Mesendoderm (in vitro differentiated cells): ENCODE measurements around the gene SPRED2.

Experiments used
- DNase-seq: peaks from one replicate; pipeline ENCODE4 v3.0.0; 2013
- H2AK5ac ChIP-seq: 2 replicates; pipeline ENCODE4 v1.6.1; 2013; ENCODE audit warnings: low read length, inconsistent platforms
- H2BK120ac ChIP-seq: 2 replicates; pipeline ENCODE4 v1.6.1; 2013; ENCODE audit warnings: low read depth, mild to moderate bottlenecking, low read length, moderate library complexity, mixed read lengths
- H2BK15ac ChIP-seq: replicated peaks from 2 replicates; pipeline ENCODE4 v1.6.1; 2013; ENCODE audit warnings: low read depth, mild to moderate bottlenecking, moderate library complexity
- H2BK5ac ChIP-seq: 2 replicates; pipeline ENCODE4 v1.6.1; 2013; ENCODE audit warnings: low read length, inconsistent platforms
- H3K18ac ChIP-seq: 2 replicates; pipeline ENCODE4 v1.6.1; 2013; ENCODE audit warnings: mild to moderate bottlenecking, low read length, mixed read lengths
- H3K23ac ChIP-seq: one replicate; pipeline ENCODE4 v1.6.1; 2013; ENCODE audit warnings: low read length
- H3K27ac ChIP-seq: 2 replicates; pipeline ENCODE4 v1.5.1; 2013; ENCODE audit warnings: low read depth, mild to moderate bottlenecking, inconsistent platforms, low read length, moderate library complexity
- H3K27me3 ChIP-seq: 2 replicates; pipeline ENCODE4 v1.6.1; 2013; ENCODE audit warnings: low read length, control low read depth, mild to moderate bottlenecking, inconsistent platforms; ENCODE audit not compliant: insufficient read depth, poor library complexity
- H3K36me3 ChIP-seq: 2 replicates; pipeline ENCODE4 v1.6.1; 2013; ENCODE audit warnings: low read length, inconsistent platforms; ENCODE audit not compliant: control insufficient read depth, insufficient read depth
- H3K4ac ChIP-seq: one replicate; pipeline ENCODE4 v1.6.1; 2013; ENCODE audit warnings: low read depth, mild to moderate bottlenecking, low read length, moderate library complexity
- H3K4me1 ChIP-seq: 2 replicates; pipeline ENCODE4 v1.6.1; 2013; ENCODE audit warnings: low read depth, low read length, inconsistent platforms; ENCODE audit not compliant: control insufficient read depth
- H3K4me2 ChIP-seq: 2 replicates; pipeline ENCODE4 v1.6.1; 2013; ENCODE audit warnings: low read length
- H3K4me3 ChIP-seq: 2 replicates; pipeline ENCODE4 v1.5.1; 2013; ENCODE audit warnings: mild to moderate bottlenecking, low read length
- H3K56ac ChIP-seq: one replicate; pipeline ENCODE4 v1.6.1; 2013; ENCODE audit warnings: low read length
- H3K79me1 ChIP-seq: 2 replicates; pipeline ENCODE4 v1.6.1; 2013; ENCODE audit warnings: low read length, inconsistent platforms
- H3K79me2 ChIP-seq: 2 replicates; pipeline ENCODE4 v1.6.1; 2013; ENCODE audit warnings: mild to moderate bottlenecking, low read length; ENCODE audit not compliant: control insufficient read depth, insufficient read depth
- H3K9ac ChIP-seq: 2 replicates; pipeline ENCODE4 v1.6.1; 2013; ENCODE audit warnings: low read length, inconsistent platforms
- H4K5ac ChIP-seq: one replicate; pipeline ENCODE4 v1.6.1; 2013; ENCODE audit warnings: low read length
- H4K8ac ChIP-seq: one replicate; pipeline ENCODE4 v1.6.1; 2013; ENCODE audit warnings: low read depth, mild to moderate bottlenecking, control low read depth, low read length, moderate library complexity
- WGBS: extraction: QIAGEN DNeasy Blood & Tissue Kit; methylation state at CpG from one replicate; pipeline ENCODE4 v1.1.7; 2013; ENCODE audit warnings: low lambda C conversion rate, missing lambda C conversion rate; ENCODE audit not compliant: insufficient coverage; ENCODE audit errors: extremely low coverage; 5-methylcytosine and 5-hydroxymethylcytosine counted together

SPRED2 gene

DNA sequence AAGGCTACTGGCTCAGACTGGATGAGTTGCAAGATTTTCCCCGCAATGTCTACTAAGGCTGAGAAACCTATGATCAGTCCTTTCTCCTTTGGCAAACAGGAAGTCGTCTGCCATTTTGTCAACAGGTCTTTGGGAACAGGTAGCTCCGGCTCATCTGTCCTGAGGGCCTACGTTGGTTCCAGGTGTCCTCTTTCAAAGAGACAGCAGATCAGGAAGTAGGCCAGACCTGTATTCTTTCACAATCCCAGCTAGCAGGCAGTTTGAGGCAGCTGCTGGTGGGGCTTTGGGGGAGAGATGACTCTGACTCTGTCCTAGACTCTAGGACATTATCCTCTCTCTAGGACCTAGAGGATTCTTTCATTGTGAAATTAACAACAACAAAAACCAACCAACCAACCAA is 106.1 kb downstream of the SPRED2 start:
- Histone ChIP-seq H3K9ac (no peak overlapping the region), H3K56ac (no peak overlapping the region), H3K36me3 (no peaks in the 10 kb centered on the region), H3K18ac (no peak overlapping the region), H4K5ac (no peak overlapping the region), H2BK5ac (no peak overlapping the region), H2BK120ac (no peak overlapping the region), H3K23ac (no peak overlapping the region), H3K27me3 (no peaks in the 10 kb centered on the region), H3K4me3 (no peak overlapping the region), H2AK5ac (no peak overlapping the region), H3K4me2 (no peak overlapping the region), H3K27ac (no peak overlapping the region), H3K4ac (no peak overlapping the region), H2BK15ac (no peak overlapping the region), H3K79me2 (no peaks in the 10 kb centered on the region), H4K8ac (no peak overlapping the region), H3K79me1 (no peaks in the 10 kb centered on the region), H3K4me1 (no peaks in the 10 kb centered on the region)
- DNase-seq: peak; percentile 44
- WGBS: no CpG with 5 or more reads among the region's 4 CpGs

DNA sequence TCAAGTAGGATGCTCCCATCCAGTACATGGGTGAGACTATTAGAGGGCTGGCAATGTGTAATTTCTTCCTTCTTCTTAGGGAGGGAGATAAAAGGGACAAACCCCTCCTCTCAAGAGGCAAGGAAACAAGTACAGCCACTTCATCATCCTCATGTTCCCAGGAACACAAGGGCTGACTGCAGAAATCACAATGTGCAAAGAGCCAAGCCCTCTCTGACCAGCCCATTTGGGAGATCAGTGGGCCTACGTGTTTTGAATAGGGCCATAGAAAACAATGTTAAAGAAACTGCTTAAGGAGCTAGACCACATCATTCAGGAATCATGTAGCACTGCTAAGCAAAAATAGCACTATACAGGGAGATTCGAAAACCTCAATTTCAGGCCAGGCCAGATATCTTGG is 107.3 kb downstream of the SPRED2 start:
- H2BK15ac ChIP-seq: no peak overlapping the region
- no peak overlapping the region for H4K8ac ChIP-seq
- no peak overlapping the region for H2BK5ac ChIP-seq
- no peaks in the 10 kb centered on the region for H3K79me1 ChIP-seq
- H3K56ac ChIP-seq: no peak overlapping the region
- H3K4me1 ChIP-seq: no peaks in the 10 kb centered on the region
- H3K79me2 ChIP-seq: no peaks in the 10 kb centered on the region
- H3K27me3 ChIP-seq: no peaks in the 10 kb centered on the region
- no peak overlapping the region for H3K23ac ChIP-seq
- H3K4ac ChIP-seq: no peak overlapping the region
- no peak overlapping the region for H3K4me3 ChIP-seq
- no peak overlapping the region for H2BK120ac ChIP-seq
- no peak for DNase-seq
- H3K27ac ChIP-seq: no peak overlapping the region
- H3K4me2 ChIP-seq: no peak overlapping the region
- H4K5ac ChIP-seq: no peak overlapping the region
- no peak overlapping the region for H3K18ac ChIP-seq
- H3K9ac ChIP-seq: no peak overlapping the region
- WGBS: no CpG with 5 or more reads among the region's 2 CpGs
- H2AK5ac ChIP-seq: no peak overlapping the region
- no peaks in the 10 kb centered on the region for H3K36me3 ChIP-seq

DNA sequence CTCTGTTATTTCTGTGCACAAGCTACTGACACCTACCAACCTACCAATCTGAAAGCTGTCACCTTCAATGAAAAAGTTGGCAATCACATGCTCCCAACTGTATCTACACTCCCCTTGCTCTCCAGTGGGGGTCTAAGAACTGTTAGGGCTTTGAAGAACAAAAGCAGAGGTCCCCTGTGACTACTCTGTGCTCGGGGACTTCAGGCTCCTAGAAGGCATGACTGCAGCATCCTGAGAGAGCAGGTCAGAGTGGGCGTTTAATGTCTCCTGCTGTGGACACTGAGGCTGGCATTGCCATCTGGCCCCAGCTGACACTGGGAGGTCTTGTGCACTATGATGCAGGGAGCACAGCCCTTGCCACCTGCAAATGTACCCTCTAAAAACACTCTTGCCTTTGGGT is 111.5 kb downstream of the SPRED2 start:
- no peak overlapping the region for H2AK5ac ChIP-seq
- no peak overlapping the region for H3K23ac ChIP-seq
- H4K8ac ChIP-seq: no peak overlapping the region
- H3K9ac ChIP-seq: no peak overlapping the region
- no peaks in the 10 kb centered on the region for H3K79me2 ChIP-seq
- no peak overlapping the region for H3K4ac ChIP-seq
- H3K79me1 ChIP-seq: no peaks in the 10 kb centered on the region
- H3K27ac ChIP-seq: no peak overlapping the region
- H4K5ac ChIP-seq: no peak overlapping the region
- no peak overlapping the region for H3K18ac ChIP-seq
- no peak overlapping the region for H3K4me3 ChIP-seq
- no peaks in the 10 kb centered on the region for H3K4me1 ChIP-seq
- H3K56ac ChIP-seq: no peak overlapping the region
- no peaks in the 10 kb centered on the region for H3K36me3 ChIP-seq
- DNase-seq: no peak
- WGBS: no CpG with 5 or more reads among the region's 2 CpGs
- no peak overlapping the region for H2BK5ac ChIP-seq
- H2BK120ac ChIP-seq: no peak overlapping the region
- H3K27me3 ChIP-seq: no peaks in the 10 kb centered on the region
- no peak overlapping the region for H3K4me2 ChIP-seq
- H2BK15ac ChIP-seq: no peak overlapping the region

DNA sequence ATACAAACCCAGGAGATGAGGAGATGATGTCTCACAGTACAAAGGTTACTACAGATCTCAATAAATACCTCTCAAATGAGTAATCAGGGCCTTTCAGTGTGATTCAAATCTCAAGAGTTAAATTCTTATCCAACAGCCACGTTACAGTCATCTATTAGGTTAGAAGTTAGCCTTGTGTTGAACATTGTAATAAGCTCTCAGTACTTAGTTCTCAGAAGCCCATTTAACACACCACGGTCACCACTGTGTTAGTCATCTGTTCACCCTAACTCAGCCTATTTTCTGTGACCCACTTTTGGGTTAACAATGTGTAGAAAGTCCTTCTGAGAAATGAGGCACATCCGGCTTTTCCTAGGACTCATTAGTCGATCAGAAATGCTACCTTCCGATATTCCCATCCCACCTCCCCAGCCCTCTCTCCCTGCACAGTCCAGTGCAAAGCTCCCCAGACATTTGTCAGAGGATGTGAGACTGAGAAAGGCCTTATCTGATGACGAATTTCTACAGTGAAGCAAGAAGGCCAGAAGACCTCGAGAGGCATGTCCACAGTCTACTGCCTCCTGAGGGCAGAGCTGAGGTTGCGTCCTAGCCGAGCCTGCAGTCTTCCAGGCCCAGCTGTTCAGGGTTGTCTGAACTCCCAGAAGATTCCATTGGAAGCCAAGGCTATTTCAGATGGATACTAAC is 112.2 kb downstream of the SPRED2 start:
- H3K9ac ChIP-seq: no peak overlapping the region
- H2BK120ac ChIP-seq: no peak overlapping the region
- H2BK15ac ChIP-seq: no peak overlapping the region
- no peaks in the 10 kb centered on the region for H3K4me1 ChIP-seq
- no peaks in the 10 kb centered on the region for H3K27me3 ChIP-seq
- no peak overlapping the region for H3K4ac ChIP-seq
- no peak overlapping the region for H3K4me3 ChIP-seq
- H2BK5ac ChIP-seq: no peak overlapping the region
- no peaks in the 10 kb centered on the region for H3K79me1 ChIP-seq
- no peak overlapping the region for H4K5ac ChIP-seq
- no peak overlapping the region for H4K8ac ChIP-seq
- WGBS: no CpG with 5 or more reads among the region's 9 CpGs
- no peak overlapping the region for H3K27ac ChIP-seq
- H3K79me2 ChIP-seq: no peaks in the 10 kb centered on the region
- DNase-seq: peak; percentile 61
- H3K36me3 ChIP-seq: no peaks in the 10 kb centered on the region
- no peak overlapping the region for H2AK5ac ChIP-seq
- no peak overlapping the region for H3K56ac ChIP-seq
- H3K4me2 ChIP-seq: no peak overlapping the region
- no peak overlapping the region for H3K23ac ChIP-seq
- no peak overlapping the region for H3K18ac ChIP-seq

DNA sequence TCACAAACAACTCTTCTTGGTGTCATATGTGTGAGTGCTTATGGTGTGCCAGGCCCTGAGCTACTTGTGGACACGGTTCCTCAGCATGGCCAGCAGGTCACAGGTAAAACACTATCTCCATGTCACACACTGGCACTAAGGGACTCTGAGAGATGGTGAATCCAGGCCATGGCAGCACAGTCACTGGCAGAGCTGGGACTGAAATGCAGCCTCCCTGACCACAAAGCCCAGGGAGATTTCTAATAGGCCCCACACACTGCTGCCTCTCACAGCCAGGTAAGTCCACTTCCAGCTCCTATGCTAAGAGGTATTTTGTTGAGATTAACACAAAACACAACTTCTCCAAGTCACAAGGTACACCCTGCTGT is 112.7 kb downstream of the SPRED2 start:
- no peak overlapping the region for H3K23ac ChIP-seq
- no peak for DNase-seq
- no peak overlapping the region for H3K9ac ChIP-seq
- H3K4me2 ChIP-seq: no peak overlapping the region
- H2BK5ac ChIP-seq: no peak overlapping the region
- H3K79me2 ChIP-seq: no peaks in the 10 kb centered on the region
- H3K4me3 ChIP-seq: no peak overlapping the region
- H2BK120ac ChIP-seq: no peak overlapping the region
- H3K56ac ChIP-seq: no peak overlapping the region
- H4K8ac ChIP-seq: no peak overlapping the region
- no peak overlapping the region for H3K4ac ChIP-seq
- H3K27me3 ChIP-seq: no peaks in the 10 kb centered on the region
- H4K5ac ChIP-seq: no peak overlapping the region
- no peaks in the 10 kb centered on the region for H3K36me3 ChIP-seq
- H3K79me1 ChIP-seq: no peaks in the 10 kb centered on the region
- H3K27ac ChIP-seq: no peak overlapping the region
- no peak overlapping the region for H2AK5ac ChIP-seq
- H3K18ac ChIP-seq: no peak overlapping the region
- WGBS: no CpG with 5 or more reads among the region's 1 CpG
- H2BK15ac ChIP-seq: no peak overlapping the region
- no peaks in the 10 kb centered on the region for H3K4me1 ChIP-seq

DNA sequence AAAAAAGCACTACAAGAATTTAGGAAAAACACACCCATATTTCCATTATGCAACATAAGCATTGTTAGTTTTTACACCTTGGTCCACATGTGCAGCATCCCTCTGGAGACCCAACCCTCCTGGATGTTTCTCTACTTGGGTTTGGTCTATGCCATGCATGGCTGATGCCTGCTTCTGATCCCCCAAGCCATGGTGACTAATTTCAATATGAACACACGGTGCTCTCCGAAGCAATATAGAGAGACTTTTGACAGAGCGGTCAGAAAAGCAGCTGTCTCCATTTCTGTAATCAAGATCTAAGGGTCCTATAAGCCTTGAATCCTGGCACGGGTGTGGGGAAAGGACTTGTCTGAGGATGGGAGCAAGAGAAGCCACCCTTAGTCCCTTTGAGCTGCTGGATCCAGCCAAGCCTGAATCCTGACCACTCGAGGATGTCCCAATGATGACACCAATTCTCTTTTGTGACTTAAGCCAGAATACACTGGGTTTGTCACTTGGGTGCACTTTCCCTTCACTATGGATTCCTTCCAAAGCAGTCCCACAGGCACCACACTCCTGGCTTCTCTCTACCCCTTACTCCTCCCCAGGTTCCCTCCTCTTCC is 113.2 kb downstream of the SPRED2 start:
- Histone ChIP-seq H3K36me3 (no peaks in the 10 kb centered on the region), H2BK120ac (no peak overlapping the region), H4K8ac (no peak overlapping the region), H2BK15ac (no peak overlapping the region), H3K4me2 (no peak overlapping the region), H3K27me3 (no peaks in the 10 kb centered on the region), H2AK5ac (no peak overlapping the region), H3K27ac (no peak overlapping the region), H4K5ac (no peak overlapping the region), H3K4me3 (no peak overlapping the region), H2BK5ac (no peak overlapping the region), H3K79me2 (no peaks in the 10 kb centered on the region), H3K4me1 (no peaks in the 10 kb centered on the region), H3K56ac (no peak overlapping the region), H3K9ac (no peak overlapping the region), H3K79me1 (no peaks in the 10 kb centered on the region), H3K4ac (no peak overlapping the region), H3K18ac (no peak overlapping the region), H3K23ac (no peak overlapping the region)
- DNase-seq: no peak
- WGBS: no CpG with 5 or more reads among the region's 5 CpGs
